ENCODE results near the gene KRT37. TPM values are rescaled to one million over a fixed set of nuclear protein-coding genes. Genes with fewer than 3 reads are reported as not detected.
"Not testable (repeated sequence)": the region's sequence is repeated elsewhere in the genome, so short reads cannot be mapped to it uniquely, and the experiment has no call there.

The KRT37 gene
- polyA plus RNA-seq, 3 donors from 2014 or later = not detected

DNA sequence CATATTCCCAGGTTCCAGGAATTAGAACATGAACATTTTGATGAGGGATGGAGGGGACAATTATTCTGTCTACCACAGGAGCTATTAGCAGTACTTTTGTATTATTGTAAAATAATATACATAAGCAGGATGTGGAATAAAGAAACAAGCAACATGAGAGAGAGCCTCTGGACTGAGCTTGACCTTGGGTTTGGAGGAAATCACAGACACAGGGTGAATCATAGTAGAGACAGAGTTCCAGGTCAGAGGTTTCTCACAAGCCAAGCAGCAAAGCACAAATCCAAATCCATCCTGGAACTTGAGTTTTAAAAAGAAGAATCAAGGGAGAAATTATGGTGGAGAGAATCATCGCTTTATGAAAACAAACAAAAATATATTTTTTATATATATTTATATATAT, 32.1 kb downstream of the KRT37 start:
- DNase-seq = no peak
- peaks cover 5 to 15% (median 5%) of the 10 kb centered on the region in 3 donors for H3K27me3 Mint-ChIP-seq (ENCODE audit: low read depth in 3 of 3)
- peaks cover 2 to 12% (median 3%) of the 10 kb centered on the region in 6 donors for H3K9me3 Mint-ChIP-seq
- H3K4me1 Mint-ChIP-seq = no peaks in the 10 kb centered on the region
- no peak overlapping the region for H3K27ac Mint-ChIP-seq
- H3K4me3 Mint-ChIP-seq = no peak overlapping the region
- H3K36me3 Mint-ChIP-seq = peaks cover 0 to 5% (median 0%) of the 10 kb centered on the region in 3 donors

DNA sequence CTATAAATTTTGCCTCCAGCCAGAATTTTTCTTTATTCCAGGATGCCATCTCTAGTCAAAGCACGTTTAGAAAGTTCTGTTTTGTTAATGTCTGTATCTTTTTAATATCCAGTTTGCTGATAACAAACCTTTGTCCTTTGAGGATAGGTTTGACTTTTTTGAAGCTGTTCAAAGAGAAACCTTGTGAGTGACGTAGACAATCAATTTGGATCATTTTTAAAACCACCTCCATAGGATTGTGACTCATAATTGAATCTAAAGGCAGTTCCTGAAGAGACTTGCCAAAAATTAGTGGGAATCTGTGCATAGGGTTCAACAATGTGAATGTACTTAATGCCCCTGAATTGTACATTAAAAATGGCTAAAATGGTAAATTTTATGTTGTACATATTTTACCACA, 32.9 kb downstream of the KRT37 start:
- Mint-ChIP-seq H3K4me1 (no peaks in the 10 kb centered on the region), H3K27ac (no peak overlapping the region), H3K36me3 (peaks cover 0 to 10% (median 0%) of the 10 kb centered on the region in 3 donors), H3K9me3 (peaks cover 5 to 17% (median 8%) of the 10 kb centered on the region in 6 donors), H3K4me3 (no peak overlapping the region), H3K27me3 (ENCODE audit: low read depth in 3 of 3) (peaks cover 5 to 20% (median 7%) of the 10 kb centered on the region in 3 donors)
- no peak for DNase-seq

DNA sequence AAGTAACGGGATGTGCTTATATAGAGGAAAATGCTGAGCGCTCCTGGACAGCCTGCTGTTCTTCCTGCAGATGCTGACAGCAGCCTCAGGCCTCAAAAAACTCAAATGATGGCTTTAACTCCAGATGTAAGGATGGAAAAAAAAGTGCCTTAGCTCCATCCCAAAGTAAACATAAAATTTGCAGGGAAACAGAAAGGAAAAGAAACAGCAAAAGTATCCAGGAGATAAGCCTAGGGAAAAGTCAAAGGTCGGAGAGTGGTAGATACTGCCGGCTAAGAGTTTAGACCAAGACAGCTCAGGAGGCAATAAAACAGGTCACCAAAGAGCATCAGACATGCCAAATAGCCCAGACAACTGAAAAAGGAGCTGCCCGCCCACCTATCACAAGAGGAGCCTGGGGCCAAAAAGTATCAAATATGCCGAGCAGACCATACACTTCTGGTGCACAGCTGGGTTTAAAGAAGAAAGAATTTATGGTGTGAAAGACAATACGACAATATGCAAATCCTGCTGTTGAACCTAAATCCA, 33.9 kb downstream of the KRT37 start:
- Mint-ChIP-seq H3K9me3 (peaks cover 6 to 24% (median 12%) of the 10 kb centered on the region in 6 donors), H3K27ac (no peak overlapping the region), H3K4me1 (no peaks in the 10 kb centered on the region), H3K36me3 (peaks cover 0 to 13% (median 4%) of the 10 kb centered on the region in 3 donors), H3K4me3 (no peak overlapping the region), H3K27me3 (ENCODE audit: low read depth in 3 of 3) (peaks cover 5 to 20% (median 7%) of the 10 kb centered on the region in 3 donors)
- DNase-seq = no peak

DNA sequence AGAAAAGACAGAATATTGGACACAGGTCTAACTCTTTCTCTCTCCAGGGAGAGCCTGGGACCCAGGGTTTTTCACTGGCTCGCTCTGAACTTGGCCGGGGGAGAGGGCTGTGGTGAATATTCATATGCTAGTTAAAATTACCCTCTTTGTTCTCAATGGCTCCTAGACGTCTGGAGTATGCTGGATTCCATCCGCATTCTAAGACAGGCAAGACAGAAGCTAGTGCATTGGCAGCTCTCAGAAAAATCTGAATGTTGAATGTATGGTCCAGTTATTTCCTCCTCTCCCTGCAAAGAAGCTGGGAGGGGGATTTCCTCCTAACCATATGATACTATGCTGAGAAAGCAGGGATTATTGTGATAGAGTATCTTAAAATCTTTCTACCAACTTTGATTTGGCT, 36.7 kb downstream of the KRT37 start:
- Mint-ChIP-seq H3K36me3 (peaks cover 0 to 13% (median 4%) of the 10 kb centered on the region in 3 donors), H3K4me1 (no peaks in the 10 kb centered on the region), H3K27ac (no peak overlapping the region), H3K9me3 (peaks cover 6 to 24% (median 12%) of the 10 kb centered on the region in 6 donors), H3K27me3 (ENCODE audit: low read depth in 3 of 3) (peaks cover 4 to 17% (median 7%) of the 10 kb centered on the region in 3 donors), H3K4me3 (no peak overlapping the region)
- DNase-seq = no peak

DNA sequence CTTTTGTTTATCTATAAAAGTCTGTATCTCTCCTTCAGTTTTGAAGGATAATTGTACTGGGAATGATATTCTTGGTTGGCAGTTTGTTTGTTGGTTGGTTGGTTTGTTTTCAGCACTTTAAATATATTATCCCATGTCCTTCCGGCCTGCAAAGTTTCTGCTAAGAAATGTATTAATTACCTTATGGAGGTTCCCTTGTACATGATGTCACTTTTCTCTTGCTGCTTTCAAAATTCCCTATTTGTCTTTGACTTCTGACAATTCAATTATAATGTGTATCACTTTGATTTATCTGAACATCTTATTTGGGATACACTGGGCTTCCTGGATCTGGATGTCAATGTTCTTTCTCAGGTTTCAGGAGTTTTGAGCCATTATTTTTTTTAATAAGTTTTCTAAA, 38.2 kb downstream of the KRT37 start:
- H3K27me3 Mint-ChIP-seq (ENCODE audit: low read depth in 3 of 3) = peaks cover 3 to 11% (median 7%) of the 10 kb centered on the region in 3 donors
- H3K4me1 Mint-ChIP-seq = no peaks in the 10 kb centered on the region
- H3K36me3 Mint-ChIP-seq = peaks cover 0 to 10% (median 4%) of the 10 kb centered on the region in 3 donors
- H3K4me3 Mint-ChIP-seq = no peak overlapping the region
- no peak overlapping the region for H3K27ac Mint-ChIP-seq
- no peak for DNase-seq
- peaks cover 6 to 24% (median 12%) of the 10 kb centered on the region in 6 donors for H3K9me3 Mint-ChIP-seq

DNA sequence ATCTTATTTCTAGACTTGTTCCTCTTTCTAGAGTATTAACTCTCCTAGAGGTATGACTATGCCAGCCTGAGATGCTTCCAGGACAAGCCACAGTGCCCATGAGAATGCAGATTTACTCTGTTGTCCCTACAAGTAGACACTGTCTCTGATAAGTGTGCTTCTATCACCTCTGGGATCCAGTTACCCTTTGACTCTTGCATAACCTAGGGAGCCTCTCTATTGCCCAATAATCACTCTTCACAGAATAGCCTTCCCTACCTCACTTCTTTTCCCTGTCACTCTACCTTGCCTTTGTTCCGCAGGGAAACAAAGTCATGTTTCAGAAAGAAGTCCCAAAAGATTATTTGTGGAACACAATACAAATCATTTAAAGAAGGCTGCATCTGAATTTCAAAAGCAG, 40.7 kb downstream of the KRT37 start:
- Mint-ChIP-seq H3K27me3 (ENCODE audit: low read depth in 3 of 3) (peaks cover 4 to 8% (median 5%) of the 10 kb centered on the region in 3 donors), H3K4me3 (no peak overlapping the region), H3K27ac (no peak overlapping the region), H3K36me3 (peaks cover 0 to 10% (median 4%) of the 10 kb centered on the region in 3 donors), H3K9me3 (peaks cover 5 to 24% (median 12%) of the 10 kb centered on the region in 6 donors), H3K4me1 (no peaks in the 10 kb centered on the region)
- no peak for DNase-seq

DNA sequence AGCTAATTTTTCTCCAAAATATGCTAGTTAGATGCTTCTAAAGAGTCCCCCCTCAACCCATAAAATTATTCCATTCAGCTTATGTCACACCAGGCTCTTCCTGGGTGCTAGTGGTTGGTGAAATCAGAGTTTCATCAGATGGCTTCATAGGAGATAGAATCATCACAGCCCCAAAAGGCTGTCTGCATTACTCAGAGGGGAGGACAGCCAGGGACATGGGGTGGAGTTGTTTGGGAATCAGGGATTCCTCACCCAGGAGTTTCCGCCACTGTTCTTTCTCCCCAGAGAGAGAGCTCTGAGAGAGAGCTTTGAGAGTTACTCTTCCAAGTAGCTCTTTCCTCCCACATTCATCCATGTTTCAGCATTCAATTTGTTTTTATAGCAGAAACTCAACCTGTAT, 42.0 kb downstream of the KRT37 start:
- Mint-ChIP-seq H3K9me3 (peaks cover 5 to 14% (median 10%) of the 10 kb centered on the region in 6 donors), H3K4me1 (no peaks in the 10 kb centered on the region), H3K36me3 (peaks cover 0 to 10% (median 4%) of the 10 kb centered on the region in 3 donors), H3K27ac (no peak overlapping the region), H3K27me3 (ENCODE audit: low read depth in 3 of 3) (peaks cover 1 to 10% (median 7%) of the 10 kb centered on the region in 3 donors), H3K4me3 (no peak overlapping the region)
- no peak for DNase-seq

DNA sequence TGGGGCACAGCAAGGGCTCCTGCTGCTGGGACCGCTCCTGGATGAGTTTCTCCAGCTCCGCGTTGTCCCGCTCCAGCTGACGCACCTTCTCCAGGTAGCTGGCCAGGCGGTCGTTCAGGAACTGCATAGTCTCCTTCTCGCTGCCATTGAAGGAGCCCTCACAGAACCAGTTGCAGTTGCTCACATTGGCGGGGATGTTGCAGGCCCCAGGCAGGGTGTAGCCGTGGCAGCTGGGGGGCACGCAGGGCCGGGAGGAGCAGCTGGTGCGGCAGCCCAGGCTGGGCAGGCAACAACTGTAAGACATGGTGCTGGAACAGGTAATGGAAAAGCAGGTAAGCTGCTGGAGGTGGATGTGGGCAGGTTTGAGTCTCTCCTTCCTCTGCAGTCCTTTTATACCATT, 42.4 kb downstream of the KRT37 start, which contains the start of gene KRT34:
Gene KRT34 (minus strand): TSS at position 364 of the 400 bp plus-strand sequence. CDS start 60 bp downstream, at position 304.
- H3K4me1 Mint-ChIP-seq; H3K36me3 Mint-ChIP-seq; H3K27ac Mint-ChIP-seq; DNase-seq; H3K4me3 Mint-ChIP-seq; H3K27me3 Mint-ChIP-seq (ENCODE audit: low read depth in 3 of 3): not testable (repeated sequence)
- H3K9me3 Mint-ChIP-seq = peaks cover 5 to 11% (median 7%) of the 10 kb centered on the region in 6 donors

DNA sequence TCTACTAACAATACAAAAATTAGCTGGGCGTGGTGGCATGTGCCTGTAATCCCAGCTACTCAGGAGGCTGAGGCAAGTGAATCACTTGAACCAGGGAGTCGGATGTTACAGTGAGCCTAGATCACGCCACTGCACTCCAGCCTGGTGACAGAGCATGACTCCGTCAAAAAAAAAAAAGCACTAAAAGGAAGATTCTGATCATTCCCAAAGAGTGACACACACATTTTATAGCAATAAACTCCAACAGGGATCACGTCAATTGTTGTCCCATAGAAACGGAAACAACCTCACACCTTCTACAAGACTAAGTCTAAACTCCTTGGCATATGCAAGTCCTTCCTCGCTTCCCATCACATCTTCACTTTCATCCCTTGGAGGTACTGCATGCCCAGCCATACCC, 44.3 kb downstream of the KRT37 start:
- not testable (repeated sequence) for H3K4me3 Mint-ChIP-seq; H3K9me3 Mint-ChIP-seq; H3K27me3 Mint-ChIP-seq (ENCODE audit: low read depth in 3 of 3); H3K27ac Mint-ChIP-seq; DNase-seq; H3K36me3 Mint-ChIP-seq; H3K4me1 Mint-ChIP-seq

DNA sequence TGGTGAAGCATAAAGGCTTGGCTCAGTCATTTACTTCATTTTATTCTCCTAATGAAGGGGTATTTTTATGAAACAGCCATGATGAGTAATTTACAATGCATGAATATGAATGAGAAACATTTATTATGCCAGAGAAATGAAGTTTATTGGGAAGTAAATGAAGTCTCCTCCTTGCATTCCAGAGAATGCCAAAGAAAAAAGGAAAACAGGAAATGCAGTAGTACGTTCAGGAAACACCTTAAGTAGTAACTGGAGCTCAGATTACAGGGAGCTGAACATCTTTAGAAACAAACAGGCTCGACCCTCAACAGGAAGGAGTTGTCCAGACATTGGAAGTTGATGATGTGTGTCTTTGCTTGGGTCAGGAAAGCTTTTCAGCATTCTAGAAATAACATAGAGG, 46.8 kb downstream of the KRT37 start:
- Mint-ChIP-seq H3K4me3 (no peak overlapping the region), H3K9me3 (no peaks in the 10 kb centered on the region), H3K4me1 (no peaks in the 10 kb centered on the region), H3K27ac (no peak overlapping the region), H3K27me3 (ENCODE audit: low read depth in 3 of 3) (peaks cover 4 to 5% (median 5%) of the 10 kb centered on the region in 3 donors), H3K36me3 (no peaks in the 10 kb centered on the region)
- DNase-seq = no peak

Other genes with a start within 250 kb of the KRT37 start
- not detected for gene KRTAP4-2, start 246.4 kb downstream of the KRT37 start, polyA plus RNA-seq
- not detected for gene KRTAP4-1, start 239.7 kb downstream of the KRT37 start, polyA plus RNA-seq
- not detected for gene KRTAP9-1, start 234.7 kb downstream of the KRT37 start, polyA plus RNA-seq
- not detected for gene KRTAP9-2, start 197.9 kb downstream of the KRT37 start, polyA plus RNA-seq
- gene KRTAP9-3, start 192.1 kb downstream of the KRT37 start, polyA plus RNA-seq = not detected
- not detected for gene KRTAP9-8, start 186.6 kb downstream of the KRT37 start, polyA plus RNA-seq
- not detected for gene KRTAP9-4, start 174.9 kb downstream of the KRT37 start, polyA plus RNA-seq
- not detected for gene KRTAP9-9, start 169.2 kb downstream of the KRT37 start, polyA plus RNA-seq
- not detected for gene KRTAP9-6, start 159.2 kb downstream of the KRT37 start, polyA plus RNA-seq
- gene KRTAP9-7, start 148.9 kb downstream of the KRT37 start, polyA plus RNA-seq = not detected
- not detected for gene KRTAP29-1, start 121.7 kb downstream of the KRT37 start, polyA plus RNA-seq
- under 1 TPM in 2 of 3 donors, not detected in 1; 0.17 to 0.30 TPM for gene KRTAP16-1, start 115.3 kb downstream of the KRT37 start, polyA plus RNA-seq
- not detected for gene KRTAP17-1, start 108.9 kb downstream of the KRT37 start, polyA plus RNA-seq
- not detected for gene KRT33A, start 73.8 kb downstream of the KRT37 start, polyA plus RNA-seq
- gene KRT33B, start 54.8 kb downstream of the KRT37 start, polyA plus RNA-seq = not detected
- not detected for gene KRT34, start 42.3 kb downstream of the KRT37 start, polyA plus RNA-seq
- gene KRT31, start 27.0 kb downstream of the KRT37 start, polyA plus RNA-seq = not detected
- not detected for gene KRT38, start 16.4 kb upstream of the KRT37 start, polyA plus RNA-seq
- gene KRT32, start 42.8 kb upstream of the KRT37 start, polyA plus RNA-seq = not detected
- gene KRT35, start 56.6 kb upstream of the KRT37 start, polyA plus RNA-seq = not detected
- gene KRT36, start 65.3 kb upstream of the KRT37 start, polyA plus RNA-seq = not detected
- not detected for gene KRT13, start 81.0 kb upstream of the KRT37 start, polyA plus RNA-seq
- gene KRT15, start 94.3 kb upstream of the KRT37 start, polyA plus RNA-seq = not detected
- gene KRT19, start 103.7 kb upstream of the KRT37 start, polyA plus RNA-seq = not detected
- gene KRT9, start 147.5 kb upstream of the KRT37 start, polyA plus RNA-seq = not detected
- not detected for gene KRT14, start 162.3 kb upstream of the KRT37 start, polyA plus RNA-seq
- gene KRT16, start 188.2 kb upstream of the KRT37 start, polyA plus RNA-seq = not detected
- not detected for gene KRT17, start 200.0 kb upstream of the KRT37 start, polyA plus RNA-seq